ENCODE data around the gene CCL27. TPM values are rescaled to one million over a fixed set of nuclear protein-coding genes. Genes with fewer than 3 reads are reported as not detected.

Gene CCL27
- total and polyA plus RNA-seq, 2 donors (not counting 1 experiment from before 2014, with no cell fraction given), result not detected

DNA sequence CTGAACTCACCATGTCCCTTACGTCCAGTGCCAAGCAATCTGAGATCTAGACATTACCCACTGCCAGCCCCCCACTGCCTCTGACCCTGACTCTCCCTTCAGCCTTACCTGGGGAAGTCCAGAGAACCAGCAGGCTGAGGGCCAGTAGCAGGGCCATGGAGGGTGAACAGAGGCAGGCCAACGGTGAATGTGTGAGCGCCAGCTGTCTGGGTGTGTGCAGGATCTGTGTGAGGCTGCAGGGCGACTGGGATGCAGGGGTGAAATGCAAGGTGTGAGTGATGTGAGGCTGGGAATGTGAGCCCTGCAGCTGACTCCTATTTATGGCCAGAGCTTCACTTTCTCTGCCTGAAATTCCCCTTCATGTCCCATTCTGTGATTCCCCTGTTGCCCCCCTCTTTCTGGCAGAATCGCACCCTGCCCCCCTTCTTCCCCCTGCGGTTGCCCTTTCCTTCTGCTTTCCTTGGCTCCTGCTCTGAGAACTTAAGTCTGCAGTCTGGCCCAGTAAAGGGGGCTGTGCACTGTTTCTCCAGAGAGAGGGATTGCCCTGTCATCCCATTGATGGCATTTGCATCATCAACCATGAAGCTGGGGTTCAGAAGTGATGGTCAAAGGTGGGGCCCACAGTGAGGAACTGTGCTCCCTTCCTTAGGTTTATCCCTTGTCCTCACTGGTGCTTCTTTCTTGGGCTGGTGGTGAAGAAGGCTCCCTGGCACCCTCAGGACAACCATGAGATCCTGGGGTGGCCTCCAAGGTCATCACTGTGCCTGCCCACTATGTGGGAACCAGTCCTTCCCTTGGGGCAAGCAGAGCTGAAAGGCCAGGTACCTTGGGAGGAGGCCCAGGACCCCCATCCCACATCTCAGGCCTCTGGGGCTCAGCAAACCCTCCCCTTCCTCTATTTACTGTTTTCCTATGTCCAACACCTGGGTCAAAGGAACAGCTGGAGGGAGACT lies 28.8 kb upstream of the CCL27 start, which contains the start of gene CCL19:
TSS of gene CCL19 (minus strand) at position 294 of the 953 bp plus-strand sequence. CDS start at position 157, 137 bp downstream.
- no peaks in the 10 kb centered on the region for H4K20me1 ChIP-seq (ENCODE audit: control insufficient read depth, insufficient read depth, low read length, poor library complexity, severe bottlenecking)
- no peaks in the 10 kb centered on the region for H3K79me2 ChIP-seq (ENCODE audit: control insufficient read depth, insufficient read depth, low read length)
- H3K27ac ChIP-seq (ENCODE audit: low read length in 2 of 2), result no peak within 1 kb of the TSS
- ChIA-PET CTCF (no interaction called here), POLR2A (no interaction called here)
- Mint-ChIP-seq H3K27ac (no peak within 1 kb of the TSS), H3K9me3 (ENCODE audit: insufficient read depth) (no peaks in the 10 kb centered on the region), H3K27me3 (peaks cover 19% of the 10 kb centered on the region), H3K4me1 (peaks cover 3% of the 10 kb centered on the region), H3K4me3 (no peak within 1 kb of the TSS)
- intact Hi-C loops (cut with micrococcal nuclease), result no loop called here
- H3K27me3 ChIP-seq (replicated peaks in 1 of 4; ENCODE audit: control extremely low read depth in 1 of 4, control insufficient read depth in 3 of 4, insufficient read depth in 4 of 4, low read length in 3 of 4), result peaks cover 0 to 6% (median 0%) of the 10 kb centered on the region in 4 experiments
- no peak within 1 kb of the TSS for H3K4me3 ChIP-seq (ENCODE audit: control extremely low read depth in 1 of 5, extremely low read depth in 1 of 5, insufficient read depth in 1 of 5, low read depth in 2 of 5, low read length in 4 of 5)
- ATAC-seq (ENCODE audit: low read depth), result no peak
- TF ChIP-seq, protein P1, sequence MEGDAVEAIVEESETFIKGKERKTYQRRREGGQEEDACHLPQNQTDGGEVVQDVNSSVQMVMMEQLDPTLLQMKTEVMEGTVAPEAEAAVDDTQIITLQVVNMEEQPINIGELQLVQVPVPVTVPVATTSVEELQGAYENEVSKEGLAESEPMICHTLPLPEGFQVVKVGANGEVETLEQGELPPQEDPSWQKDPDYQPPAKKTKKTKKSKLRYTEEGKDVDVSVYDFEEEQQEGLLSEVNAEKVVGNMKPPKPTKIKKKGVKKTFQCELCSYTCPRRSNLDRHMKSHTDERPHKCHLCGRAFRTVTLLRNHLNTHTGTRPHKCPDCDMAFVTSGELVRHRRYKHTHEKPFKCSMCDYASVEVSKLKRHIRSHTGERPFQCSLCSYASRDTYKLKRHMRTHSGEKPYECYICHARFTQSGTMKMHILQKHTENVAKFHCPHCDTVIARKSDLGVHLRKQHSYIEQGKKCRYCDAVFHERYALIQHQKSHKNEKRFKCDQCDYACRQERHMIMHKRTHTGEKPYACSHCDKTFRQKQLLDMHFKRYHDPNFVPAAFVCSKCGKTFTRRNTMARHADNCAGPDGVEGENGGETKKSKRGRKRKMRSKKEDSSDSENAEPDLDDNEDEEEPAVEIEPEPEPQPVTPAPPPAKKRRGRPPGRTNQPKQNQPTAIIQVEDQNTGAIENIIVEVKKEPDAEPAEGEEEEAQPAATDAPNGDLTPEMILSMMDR (IDR thresholded peaks at IDR 0.05), result no peak
- TF ChIP-seq EZH2 (IDR thresholded peaks at IDR 0.05; ENCODE audit: borderline replicate concordance, insufficient read depth, low read depth, low read length, poor library complexity, severe bottlenecking), result no peak
- H3K9ac ChIP-seq (ENCODE audit: low read length), result no peak within 1 kb of the TSS
- peaks cover 0 to 8% of the 10 kb centered on the region in 2 donors for H3K4me1 ChIP-seq (ENCODE audit: control insufficient read depth in 2 of 2, insufficient read depth in 2 of 2, low read length in 2 of 2)
- no peaks in the 10 kb centered on the region for H3K36me3 ChIP-seq (replicated peaks in 1 of 2; ENCODE audit: control extremely low read depth in 1 of 2, control insufficient read depth in 1 of 2, extremely low read depth in 1 of 2, insufficient read depth in 2 of 2, low read length in 1 of 2)
- no peak within 1 kb of the TSS for H3K4me2 ChIP-seq (replicated peaks; ENCODE audit: low read depth, low read length, poor library complexity, severe bottlenecking)
- no peak for DNase-seq
- WGBS (ENCODE audit: insufficient coverage), result 32% methylated on average over 5 of the region's 6 CpGs
- no peaks in the 10 kb centered on the region for H3K9me3 ChIP-seq (ENCODE audit: control extremely low read depth in 1 of 3, control insufficient read depth in 2 of 3, insufficient read depth in 1 of 3, low read length in 2 of 3)
- H2AFZ ChIP-seq (ENCODE audit: insufficient read depth, low read depth, low read length, poor library complexity, severe bottlenecking), result no peak within 1 kb of the TSS

DNA sequence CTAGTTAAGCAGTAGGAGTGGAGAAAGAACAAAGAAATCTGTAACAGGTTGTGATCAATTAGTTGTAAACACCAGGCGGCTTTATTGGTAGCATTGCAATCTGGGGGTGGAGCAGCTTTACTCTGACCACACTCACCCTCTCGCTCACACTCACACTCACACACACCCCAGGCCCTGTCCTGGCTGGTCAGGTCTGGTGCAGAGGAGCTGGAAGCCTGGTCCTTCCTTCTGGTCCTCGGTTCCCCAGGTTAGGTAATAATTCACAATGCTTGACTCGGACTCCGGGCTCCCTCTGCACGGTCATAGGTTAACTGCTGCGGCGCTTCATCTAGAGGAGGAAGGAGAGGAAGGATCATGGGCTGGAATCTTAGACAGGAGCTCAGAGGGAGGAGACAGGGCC lies 27.1 kb upstream of the CCL27 start:
- no peak overlapping the region for H3K27ac ChIP-seq (ENCODE audit: low read length in 2 of 2)
- CTCF ChIA-PET, result no interaction called here
- no peak overlapping the region for H3K4me3 Mint-ChIP-seq
- H3K27me3 Mint-ChIP-seq, result peaks cover 12% of the 10 kb centered on the region
- no peak overlapping the region for H3K27ac Mint-ChIP-seq
- ATAC-seq (ENCODE audit: low read depth) (no peak), DNase-seq (no peak)
- no peak for TF ChIP-seq EZH2 (IDR thresholded peaks at IDR 0.05; ENCODE audit: borderline replicate concordance, insufficient read depth, low read depth, low read length, poor library complexity, severe bottlenecking)
- TF ChIP-seq, protein P1 (IDR thresholded peaks at IDR 0.05), result no peak
- peaks cover 0 to 6% (median 0%) of the 10 kb centered on the region in 4 experiments for H3K27me3 ChIP-seq (replicated peaks in 1 of 4; ENCODE audit: control extremely low read depth in 1 of 4, control insufficient read depth in 3 of 4, insufficient read depth in 4 of 4, low read length in 3 of 4)
- POLR2A ChIA-PET, result interaction anchor here (0.5 kb wide), 1 partner anchor 48 kb away, joined by 4 read pairs; no protein-coding TSS in a partner anchor
- peaks cover 0 to 8% of the 10 kb centered on the region in 2 donors for H3K4me1 ChIP-seq (ENCODE audit: control insufficient read depth in 2 of 2, insufficient read depth in 2 of 2, low read length in 2 of 2)
- H4K20me1 ChIP-seq (ENCODE audit: control insufficient read depth, insufficient read depth, low read length, poor library complexity, severe bottlenecking), result no peaks in the 10 kb centered on the region
- no peak overlapping the region for H3K4me3 ChIP-seq (ENCODE audit: control extremely low read depth in 1 of 5, extremely low read depth in 1 of 5, insufficient read depth in 1 of 5, low read depth in 2 of 5, low read length in 4 of 5)
- H3K36me3 ChIP-seq (replicated peaks in 1 of 2; ENCODE audit: control extremely low read depth in 1 of 2, control insufficient read depth in 1 of 2, extremely low read depth in 1 of 2, insufficient read depth in 2 of 2, low read length in 1 of 2), result no peaks in the 10 kb centered on the region
- intact Hi-C loops (cut with micrococcal nuclease), result no loop called here
- no peaks in the 10 kb centered on the region for H3K9me3 Mint-ChIP-seq (ENCODE audit: insufficient read depth)
- no peaks in the 10 kb centered on the region for H3K79me2 ChIP-seq (ENCODE audit: control insufficient read depth, insufficient read depth, low read length)
- no peak overlapping the region for H3K9ac ChIP-seq (ENCODE audit: low read length)
- 94% methylated on average over 6 of the region's 8 CpGs for WGBS (ENCODE audit: insufficient coverage)
- no peak overlapping the region for H2AFZ ChIP-seq (ENCODE audit: insufficient read depth, low read depth, low read length, poor library complexity, severe bottlenecking)
- no peak overlapping the region for H3K4me2 ChIP-seq (replicated peaks; ENCODE audit: low read depth, low read length, poor library complexity, severe bottlenecking)
- no peaks in the 10 kb centered on the region for H3K9me3 ChIP-seq (ENCODE audit: control extremely low read depth in 1 of 3, control insufficient read depth in 2 of 3, insufficient read depth in 1 of 3, low read length in 2 of 3)
- peaks cover 3% of the 10 kb centered on the region for H3K4me1 Mint-ChIP-seq

All from B cell (primary cell).